Measurements from ENCODE around the gene SH3BP1. TPM values are rescaled to one million over a fixed set of nuclear protein-coding genes. Genes with fewer than 3 reads are reported as not detected.
A peak's percentile ranks its signal among the peaks of the same experiment; 100 is the strongest.

Gene SH3BP1
- total and polyA plus RNA-seq, 9 of the 15 experiments (the other 6 are each of a cell fraction or from before 2014, with no cell fraction given), result 0.10 to 36.2 (median 10.4) TPM

- TF ChIP-seq ATF2 (CRISPR knock-in tag; IDR thresholded peaks at IDR 0.05) (no peak), TEAD2 (tag; IDR thresholded peaks at IDR 0.05) (no peak), POLR2H (tag; IDR thresholded peaks at IDR 0.05; ENCODE audit: low read depth) (peak; percentile 66; the same call in 1 of the 2 replicates), RFX1 (IDR thresholded peaks at IDR 0.05) (peak; percentile 76), ZNF24 (IDR thresholded peaks at IDR 0.05) (0 out of 2 replicates have a peak, but pooled peaks have one; percentile 15), THAP7 (CRISPR knock-in tag; IDR thresholded peaks at IDR 0.05) (0 out of 2 replicates have a peak, but pooled peaks have one; percentile 33), MITF (IDR thresholded peaks at IDR 0.05) (no peak)
Observed at GRCh38 chr22:37658133-37659065, 18.9 kb downstream of the SH3BP1 start, which contains the start of gene PDXP (continued).
